Stimulated activated CD8-positive, alpha-beta memory T cell treated with anti-CD3 and anti-CD28 coated beads, Interleukin-2, amount 100 ng/mL, for 1 hour (primary cell): ENCODE measurements around the gene KLK12.

Experiments used
- DNase-seq, 2 donors: peaks; one replicate each; pipeline ENCODE4 v3.0.0-alpha.2; 2020; ENCODE audit warnings: low read depth in 2 of 2

The KLK12 gene

GRCh38 chr19:51034704-51035103 is at the start of gene KLK12:
TSS of gene KLK12 (minus strand) at chr19:51035002. CDS start at chr19:51034621, 381 bp downstream.
- DNase-seq = no peak

GRCh38 chr19:51084505-51084904 is 49.7 kb upstream of the KLK12 start:
- DNase-seq = no peak

- no peak for DNase-seq
These were observed 49.0 kb upstream of the KLK12 start for GRCh38 chr19:51083783-51084182.

- DNase-seq = no peak
These were observed 48.4 kb upstream of the KLK12 start for GRCh38 chr19:51083181-51083580.

GRCh38 chr19:51082611-51083010 is 47.8 kb upstream of the KLK12 start, which contains the start of gene KLK14:
TSS of gene KLK14 (minus strand) at chr19:51082887. CDS start at chr19:51082614, 273 bp downstream.
- DNase-seq = no peak

GRCh38 chr19:51081476-51081875 is 46.7 kb upstream of the KLK12 start:
- DNase-seq = no peak

- DNase-seq = no peak
These were observed 44.8 kb upstream of the KLK12 start for GRCh38 chr19:51079481-51080110.

- DNase-seq = no peak
These were observed 43.9 kb upstream of the KLK12 start for GRCh38 chr19:51078731-51079130.

- no peak for DNase-seq
These were observed 43.3 kb upstream of the KLK12 start for GRCh38 chr19:51078104-51078503.

- no peak for DNase-seq
These were observed 41.9 kb upstream of the KLK12 start for GRCh38 chr19:51076631-51077213.

GRCh38 chr19:51075998-51076397 is 41.2 kb upstream of the KLK12 start:
- DNase-seq = no peak

- no peak for DNase-seq
These were observed 36.2 kb upstream of the KLK12 start for GRCh38 chr19:51071095-51071405.

- no peak for DNase-seq
These were observed 35.7 kb upstream of the KLK12 start for GRCh38 chr19:51070334-51071094.

- DNase-seq = no peak
These were observed 31.8 kb upstream of the KLK12 start for GRCh38 chr19:51066393-51067186.

- DNase-seq = no peak
These were observed 30.6 kb upstream of the KLK12 start for GRCh38 chr19:51065221-51065960.

GRCh38 chr19:51064534-51065220 is 29.9 kb upstream of the KLK12 start, which contains the start of gene KLK13:
TSS of gene KLK13 (minus strand) at chr19:51065092. CDS start at chr19:51065067, 25 bp downstream.
- no peak for DNase-seq

- no peak for DNase-seq
These were observed 28.9 kb upstream of the KLK12 start for GRCh38 chr19:51063664-51064063.

GRCh38 chr19:51060973-51061372 is 26.2 kb upstream of the KLK12 start:
- DNase-seq = no peak

GRCh38 chr19:51060336-51060735 is 25.5 kb upstream of the KLK12 start:
- no peak for DNase-seq

GRCh38 chr19:51059715-51060114 is 24.9 kb upstream of the KLK12 start:
- DNase-seq = no peak

- no peak for DNase-seq
These were observed 21.1 kb upstream of the KLK12 start for GRCh38 chr19:51055866-51056265.
